Measurements from ENCODE around the gene SRRM4.

The SRRM4 gene

GRCh38 chr12:119012179-119012578 is 30.8 kb downstream of the SRRM4 start:
- Histone ChIP-seq H3K27ac (replicated peaks) (no peak overlapping the region), H3K27me3 (ENCODE audit: insufficient read depth, poor library complexity, severe bottlenecking) (no peaks in the 10 kb centered on the region), H3K4me3 (replicated peaks; ENCODE audit: insufficient read depth, low read length) (no peak overlapping the region)
- TF ChIP-seq REST (IDR thresholded peaks at IDR 0.05; ENCODE audit: insufficient replicate concordance, low read depth): no peak
- TF ChIP-seq POLR2AphosphoS5 (IDR thresholded peaks at IDR 0.05; ENCODE audit: low read depth): no peak
- no peak for TF ChIP-seq GABPA (IDR thresholded peaks at IDR 0.05; ENCODE audit: low read depth)
- no peak for TF ChIP-seq CTCF (IDR thresholded peaks at IDR 0.05; ENCODE audit: insufficient read depth, low read length)
- no peak for DNase-seq (ENCODE audit: low read depth in 1 of 2, low spot score in 1 of 2)

- Histone ChIP-seq H3K27ac (replicated peaks) (no peak overlapping the region), H3K27me3 (ENCODE audit: insufficient read depth, poor library complexity, severe bottlenecking) (no peaks in the 10 kb centered on the region), H3K4me3 (replicated peaks; ENCODE audit: insufficient read depth, low read length) (no peak overlapping the region)
- no peak for DNase-seq (ENCODE audit: low read depth in 1 of 2, low spot score in 1 of 2)
- TF ChIP-seq SPI1 (IDR thresholded peaks at IDR 0.05; ENCODE audit: borderline replicate concordance, low read depth): no peak
- no peak for TF ChIP-seq POLR2AphosphoS5 (IDR thresholded peaks at IDR 0.05; ENCODE audit: low read depth)
- TF ChIP-seq GABPA (IDR thresholded peaks at IDR 0.05; ENCODE audit: low read depth): no peak
- TF ChIP-seq CTCF (IDR thresholded peaks at IDR 0.05; ENCODE audit: insufficient read depth, low read length): no peak
- TF ChIP-seq REST (IDR thresholded peaks at IDR 0.05; ENCODE audit: insufficient replicate concordance, low read depth): no peak
Measured at GRCh38 chr12:119013023-119013422, 31.7 kb downstream of the SRRM4 start.

- Histone ChIP-seq H3K4me3 (replicated peaks; ENCODE audit: insufficient read depth, low read length) (no peak overlapping the region), H3K27ac (replicated peaks) (no peak overlapping the region)
Measured at GRCh38 chr12:119014368-119014767, 33.0 kb downstream of the SRRM4 start.

GRCh38 chr12:119016715-119017114 is 35.4 kb downstream of the SRRM4 start:
- no peak for TF ChIP-seq GABPA (IDR thresholded peaks at IDR 0.05; ENCODE audit: low read depth)
- TF ChIP-seq SPI1 (IDR thresholded peaks at IDR 0.05; ENCODE audit: borderline replicate concordance, low read depth): no peak
- no peak for TF ChIP-seq REST (IDR thresholded peaks at IDR 0.05; ENCODE audit: insufficient replicate concordance, low read depth)
- no peak for TF ChIP-seq CTCF (IDR thresholded peaks at IDR 0.05; ENCODE audit: insufficient read depth, low read length)
- no peak for TF ChIP-seq POLR2AphosphoS5 (IDR thresholded peaks at IDR 0.05; ENCODE audit: low read depth)
- Histone ChIP-seq H3K27ac (replicated peaks) (no peak overlapping the region), H3K4me3 (replicated peaks; ENCODE audit: insufficient read depth, low read length) (no peak overlapping the region), H3K27me3 (ENCODE audit: insufficient read depth, poor library complexity, severe bottlenecking) (no peaks in the 10 kb centered on the region)
- no peak for DNase-seq (ENCODE audit: low read depth in 1 of 2, low spot score in 1 of 2)

More at GRCh38 chr12:119014368-119014767, 33.0 kb downstream of the SRRM4 start:
- H3K27me3 ChIP-seq (ENCODE audit: insufficient read depth, poor library complexity, severe bottlenecking): no peaks in the 10 kb centered on the region
- no peak for DNase-seq (ENCODE audit: low read depth in 1 of 2, low spot score in 1 of 2)
- TF ChIP-seq GABPA (IDR thresholded peaks at IDR 0.05; ENCODE audit: low read depth): no peak

Measured in HL-60 (cell line).